Measurements from ENCODE around the gene ZBTB5.

GRCh38 chr9:37444890-37445289 is 20.4 kb downstream of the ZBTB5 start:
- TF ChIP-seq, protein P1, sequence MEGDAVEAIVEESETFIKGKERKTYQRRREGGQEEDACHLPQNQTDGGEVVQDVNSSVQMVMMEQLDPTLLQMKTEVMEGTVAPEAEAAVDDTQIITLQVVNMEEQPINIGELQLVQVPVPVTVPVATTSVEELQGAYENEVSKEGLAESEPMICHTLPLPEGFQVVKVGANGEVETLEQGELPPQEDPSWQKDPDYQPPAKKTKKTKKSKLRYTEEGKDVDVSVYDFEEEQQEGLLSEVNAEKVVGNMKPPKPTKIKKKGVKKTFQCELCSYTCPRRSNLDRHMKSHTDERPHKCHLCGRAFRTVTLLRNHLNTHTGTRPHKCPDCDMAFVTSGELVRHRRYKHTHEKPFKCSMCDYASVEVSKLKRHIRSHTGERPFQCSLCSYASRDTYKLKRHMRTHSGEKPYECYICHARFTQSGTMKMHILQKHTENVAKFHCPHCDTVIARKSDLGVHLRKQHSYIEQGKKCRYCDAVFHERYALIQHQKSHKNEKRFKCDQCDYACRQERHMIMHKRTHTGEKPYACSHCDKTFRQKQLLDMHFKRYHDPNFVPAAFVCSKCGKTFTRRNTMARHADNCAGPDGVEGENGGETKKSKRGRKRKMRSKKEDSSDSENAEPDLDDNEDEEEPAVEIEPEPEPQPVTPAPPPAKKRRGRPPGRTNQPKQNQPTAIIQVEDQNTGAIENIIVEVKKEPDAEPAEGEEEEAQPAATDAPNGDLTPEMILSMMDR (IDR thresholded peaks at IDR 0.05; ENCODE audit: low read depth, low read length, missing input control): no peak
- no peak for TF ChIP-seq SP1 (IDR thresholded peaks at IDR 0.05)
- TF ChIP-seq REST (IDR thresholded peaks at IDR 0.05): no peak
- no peak for TF ChIP-seq ATF3 (IDR thresholded peaks at IDR 0.05)
- no peak for TF ChIP-seq RAD21 (IDR thresholded peaks at IDR 0.05)
- TF ChIP-seq HNF4A (conservative IDR thresholded peaks at IDR 0.05): peak; percentile 4 to 20
- TF ChIP-seq FOXA1 (IDR thresholded peaks at IDR 0.05): no peak
- TF ChIP-seq ZBTB33 (IDR thresholded peaks at IDR 0.05): no peak
- TF ChIP-seq JUND (IDR thresholded peaks at IDR 0.05): no peak
- no peak for TF ChIP-seq YY1 (IDR thresholded peaks at IDR 0.05)
- no peak for TF ChIP-seq GABPA (IDR thresholded peaks at IDR 0.05 in 1 of 2, conservative IDR thresholded peaks at IDR 0.05 in 1 of 2)

Data from liver (tissue), 3 donors.